Measurements from ENCODE around the gene SYS1.
A peak's percentile ranks its signal among the peaks of the same experiment; 100 is the strongest.

Gene SYS1

GRCh38 chr20:45392733-45393132 is 29.8 kb downstream of the SYS1 start:
- DNase-seq = no peak

DNA sequence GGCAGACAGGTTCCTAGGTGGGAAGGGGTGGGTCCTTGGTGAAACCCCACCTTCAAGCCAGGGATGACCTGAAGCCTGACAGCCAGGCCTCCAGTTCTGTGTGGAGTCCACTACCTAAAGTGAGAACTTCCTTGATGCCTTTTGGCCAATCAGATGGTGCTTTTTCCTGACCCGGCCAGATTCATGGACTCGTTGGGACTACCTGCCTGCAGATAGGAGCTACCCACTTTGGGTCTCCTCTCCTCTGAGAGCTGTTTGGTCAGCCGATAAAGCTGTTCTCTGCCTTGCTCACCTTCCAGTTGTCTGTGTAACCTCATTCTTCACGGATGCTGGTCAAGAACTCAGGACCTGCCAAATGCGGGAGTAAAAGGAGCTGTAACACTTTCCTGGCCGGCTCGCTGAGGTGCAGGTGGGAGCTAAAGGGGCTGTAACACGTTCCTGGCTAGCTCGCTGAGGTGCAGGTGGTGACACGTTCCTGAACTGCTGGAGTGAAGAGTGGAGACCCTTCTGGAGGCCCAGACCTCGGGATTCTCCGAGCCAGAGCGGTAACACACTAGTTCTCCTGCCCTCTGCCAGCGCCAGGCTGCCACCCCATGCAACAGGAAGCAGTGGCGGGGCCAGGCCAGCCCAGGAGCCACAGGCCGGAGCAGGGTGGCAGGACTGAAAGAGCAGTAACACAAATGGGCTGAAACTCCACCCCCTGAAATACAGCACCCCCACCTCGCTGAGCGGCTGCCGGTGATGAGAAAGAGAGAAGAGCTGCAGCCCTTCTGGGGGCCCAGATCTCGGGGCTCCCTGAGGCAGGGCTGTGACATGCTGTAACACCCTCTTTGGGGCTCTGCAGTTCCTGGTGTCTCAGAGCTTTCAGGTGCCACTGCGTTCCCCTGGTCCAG is 31.5 kb downstream of the SYS1 start:
- no peak for DNase-seq

- DNase-seq = no peak
Observed at GRCh38 chr20:45395114-45395415, 32.1 kb downstream of the SYS1 start.

DNA sequence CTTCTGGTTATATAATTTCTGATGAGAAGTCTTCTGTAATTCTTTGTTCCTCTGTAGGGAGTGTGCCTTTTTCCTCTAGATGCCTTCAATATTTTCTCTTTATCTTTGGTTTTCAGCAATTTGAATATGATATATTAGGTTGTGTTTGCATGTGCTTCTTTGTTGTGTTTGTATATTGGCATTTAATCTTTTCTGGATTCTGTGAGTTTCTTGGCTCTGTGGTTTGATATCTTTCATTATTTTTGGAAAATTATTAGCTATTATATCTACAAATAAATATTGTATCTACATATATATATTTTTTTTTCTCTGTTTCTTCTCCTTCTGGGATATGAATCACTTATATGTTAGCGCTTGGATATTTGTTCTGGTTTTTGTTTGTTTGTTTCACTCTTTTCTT is 36.1 kb downstream of the SYS1 start:
- DNase-seq = no peak

GRCh38 chr20:45400346-45401031 is 37.5 kb downstream of the SYS1 start:
- no peak for DNase-seq

DNA sequence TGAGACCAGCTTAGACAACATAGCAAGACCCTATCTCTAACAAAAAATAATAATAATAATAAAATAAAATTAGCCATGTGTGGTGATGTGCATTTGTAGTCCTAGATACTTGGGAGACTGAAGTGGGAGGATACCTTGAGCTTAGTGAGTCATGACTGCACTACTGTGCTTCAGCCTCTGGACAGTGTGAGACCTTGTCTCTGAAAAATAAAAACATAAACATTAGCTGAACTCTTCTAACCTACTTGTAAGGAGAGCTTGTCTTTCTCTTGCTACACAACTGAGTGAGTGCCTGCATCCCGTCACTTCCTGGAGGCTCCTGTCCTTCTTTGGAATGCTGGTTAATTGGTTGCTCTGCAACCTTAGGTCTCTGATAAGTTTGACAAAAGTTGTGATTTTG is 40.0 kb downstream of the SYS1 start:
- no peak for DNase-seq

GRCh38 chr20:45404438-45404837 is 41.5 kb downstream of the SYS1 start:
- no peak for DNase-seq

GRCh38 chr20:45405571-45406259 is 42.8 kb downstream of the SYS1 start:
- DNase-seq = no peak

DNA sequence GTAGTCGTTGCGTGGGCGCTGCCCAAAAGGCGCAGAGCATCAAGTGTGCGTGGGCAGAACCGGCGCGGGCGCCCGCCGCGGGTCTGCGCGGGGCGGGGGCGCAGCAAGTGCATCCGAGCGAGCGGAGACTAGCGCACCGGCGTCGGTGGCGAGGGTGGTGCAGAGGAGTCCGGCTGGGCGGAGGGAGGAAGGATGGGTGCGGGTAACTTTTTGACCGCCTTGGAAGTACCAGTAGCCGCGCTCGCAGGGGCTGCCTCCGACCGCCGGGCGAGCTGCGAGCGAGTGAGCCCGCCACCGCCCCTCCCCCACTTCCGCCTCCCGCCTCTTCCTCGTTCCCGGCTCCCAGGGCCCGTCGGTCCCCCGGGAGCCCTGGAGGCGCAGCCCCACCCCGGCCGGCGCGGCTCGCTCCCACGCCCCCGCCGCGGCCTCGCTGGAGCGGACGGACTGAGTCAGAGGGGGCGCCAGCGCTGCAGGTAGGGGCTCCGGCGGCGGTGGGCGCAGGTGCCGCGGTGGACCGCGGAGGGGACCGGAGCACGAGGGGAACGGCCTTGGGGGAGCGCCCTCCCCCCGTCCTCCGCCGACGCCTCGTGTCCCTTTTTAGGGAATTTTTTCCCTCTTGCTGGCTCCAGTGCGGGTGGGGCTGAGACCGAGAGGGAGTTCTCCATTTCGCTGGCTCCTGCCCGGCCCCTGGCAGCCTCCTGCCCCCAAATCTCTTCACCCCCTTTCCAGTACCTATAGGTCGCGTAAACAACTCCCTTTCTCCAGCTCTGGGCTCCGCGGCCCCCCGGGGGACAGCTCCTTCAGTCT is 43.5 kb downstream of the SYS1 start:
- DNase-seq = no peak

GRCh38 chr20:45407067-45407745 is 44.2 kb downstream of the SYS1 start:
- no peak for DNase-seq

DNA sequence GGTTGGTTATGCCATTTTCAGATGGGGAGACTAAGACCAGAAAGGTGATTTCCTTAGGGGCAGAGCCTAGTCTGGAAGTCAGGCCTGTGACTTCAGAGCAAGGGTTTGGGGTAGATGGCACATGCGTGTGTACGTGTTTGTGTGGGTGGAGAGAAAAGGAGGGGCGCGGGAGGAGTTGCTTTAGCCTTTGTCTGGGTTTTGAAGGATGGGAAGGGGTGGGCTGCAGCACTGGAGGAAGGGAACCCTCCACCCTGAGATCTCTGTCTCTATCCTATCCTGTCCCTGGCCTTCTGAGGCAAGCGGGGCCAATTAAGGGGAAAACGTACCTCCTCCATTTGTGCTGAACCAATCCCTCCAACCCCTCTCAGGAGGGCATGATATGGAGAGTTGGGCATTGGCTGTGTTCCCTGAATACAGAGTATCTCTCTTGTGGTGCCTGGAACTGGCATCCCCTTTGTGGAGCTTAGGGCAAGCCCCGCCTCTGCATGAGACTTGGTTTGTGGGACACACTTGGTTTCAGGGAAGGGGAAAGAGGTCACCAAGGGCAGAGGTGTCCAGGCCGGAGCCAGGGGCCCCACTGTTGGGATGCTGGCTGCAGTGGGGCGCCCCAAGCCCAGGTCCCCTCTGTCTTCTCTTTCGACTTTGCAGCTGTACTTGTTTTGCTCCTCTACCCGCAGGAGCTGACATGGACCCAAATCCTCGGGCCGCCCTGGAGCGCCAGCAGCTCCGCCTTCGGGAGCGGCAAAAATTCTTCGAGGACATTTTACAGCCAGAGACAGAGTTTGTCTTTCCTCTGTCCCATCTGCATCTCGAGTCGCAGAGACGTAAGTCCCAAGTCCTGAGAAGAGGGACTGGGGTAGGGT is 45.1 kb downstream of the SYS1 start, which contains the start of gene DBNDD2:
TSS of gene DBNDD2 (plus strand) at position 507 of the 863 bp plus-strand sequence. CDS start at position 686, 179 bp downstream.
- no peak for DNase-seq

GRCh38 chr20:45408646-45409213 is 45.8 kb downstream of the SYS1 start:
- peak; percentile 72 for DNase-seq

DNA sequence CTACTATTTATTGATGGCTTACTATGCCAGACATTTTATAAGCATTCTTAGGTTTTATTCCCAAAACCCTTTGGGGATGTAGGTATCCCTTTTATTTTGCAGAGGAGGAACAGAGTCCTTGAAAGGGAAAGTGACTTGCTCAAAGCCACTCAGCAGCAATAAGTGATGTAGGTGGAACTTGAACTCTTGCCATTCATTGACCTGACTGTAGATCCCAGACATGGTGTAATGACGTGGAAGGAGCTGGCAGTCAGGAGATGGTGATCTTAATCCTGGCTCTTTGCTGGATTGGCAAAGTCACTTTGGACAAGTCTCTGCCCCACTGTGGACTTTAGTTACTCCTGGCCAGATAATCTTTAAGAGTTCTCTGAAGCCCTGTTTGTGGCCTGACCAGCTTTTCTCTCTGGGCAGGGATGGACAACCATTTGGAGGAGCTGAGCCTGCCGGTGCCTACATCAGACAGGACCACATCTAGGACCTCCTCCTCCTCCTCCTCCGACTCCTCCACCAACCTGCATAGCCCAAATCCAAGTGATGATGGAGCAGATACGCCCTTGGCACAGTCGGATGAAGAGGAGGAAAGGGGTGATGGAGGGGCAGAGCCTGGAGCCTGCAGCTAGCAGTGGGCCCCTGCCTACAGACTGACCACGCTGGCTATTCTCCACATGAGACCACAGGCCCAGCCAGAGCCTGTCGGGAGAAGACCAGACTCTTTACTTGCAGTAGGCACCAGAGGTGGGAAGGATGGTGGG is 46.7 kb downstream of the SYS1 start:
- no peak for DNase-seq

GRCh38 chr20:45410887-45411286 is 47.9 kb downstream of the SYS1 start:
- DNase-seq = no peak

GRCh38 chr20:45412653-45413052 is 49.7 kb downstream of the SYS1 start:
- no peak for DNase-seq

DNA sequence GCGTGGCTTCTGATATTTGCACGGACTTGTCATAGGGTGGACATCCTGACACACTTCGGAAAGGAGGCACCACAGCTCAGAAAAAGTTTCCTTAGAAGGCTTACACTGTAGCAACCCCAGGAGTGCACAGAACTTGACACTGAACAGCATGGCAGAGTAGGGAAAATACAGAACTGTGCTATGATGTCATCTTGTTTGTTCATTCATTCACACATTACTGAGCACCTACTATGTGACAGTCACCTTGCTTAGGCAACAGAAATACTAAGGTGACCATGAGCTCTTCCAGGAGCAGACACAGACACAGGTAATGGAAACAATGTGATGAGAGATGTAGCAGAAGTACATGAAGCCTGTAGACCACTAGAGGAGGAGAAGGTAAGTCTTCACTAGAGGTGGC is 50.5 kb downstream of the SYS1 start:
- no peak for DNase-seq

DNA sequence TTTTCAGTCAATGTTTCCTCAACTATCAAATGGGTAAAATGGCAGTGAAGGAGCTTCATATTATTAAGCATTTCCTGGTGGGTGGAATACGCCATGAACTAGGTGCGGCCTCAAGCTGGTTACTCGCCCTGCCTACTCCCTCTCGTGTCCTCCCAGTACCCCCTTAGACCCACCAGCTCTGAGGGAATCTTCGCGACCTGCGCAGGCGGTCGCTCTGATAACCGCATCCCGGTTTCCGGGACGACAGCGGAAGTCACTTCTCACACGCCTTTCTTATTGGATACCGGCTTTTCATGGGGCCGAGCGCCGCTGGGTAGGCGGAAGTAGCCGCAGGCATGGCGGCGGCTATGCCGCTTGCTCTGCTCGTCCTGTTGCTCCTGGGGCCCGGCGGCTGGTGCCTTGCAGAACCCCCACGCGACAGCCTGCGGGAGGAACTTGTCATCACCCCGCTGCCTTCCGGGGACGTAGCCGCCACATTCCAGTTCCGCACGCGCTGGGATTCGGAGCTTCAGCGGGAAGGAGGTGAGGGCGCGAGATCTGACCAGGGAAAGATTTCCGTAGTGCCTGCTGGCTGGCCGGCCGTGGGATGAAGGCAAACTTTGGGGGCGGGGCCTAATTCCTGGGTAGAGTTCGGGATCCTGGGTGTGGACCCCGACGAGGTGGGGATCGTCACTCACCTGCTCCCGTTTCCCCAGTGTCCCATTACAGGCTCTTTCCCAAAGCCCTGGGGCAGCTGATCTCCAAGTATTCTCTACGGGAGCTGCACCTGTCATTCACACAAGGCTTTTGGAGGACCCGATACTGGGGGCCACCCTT is 53.1 kb downstream of the SYS1 start, which contains the start of gene PIGT:
TSS of gene PIGT (plus strand) at position 320 of the 816 bp plus-strand sequence. CDS start at position 336, 16 bp downstream.
- DNase-seq = peak; percentile 85

GRCh38 chr20:45416917-45417316 is 54.0 kb downstream of the SYS1 start:
- peak; percentile 15 for DNase-seq

Data from MV-4-11 (cell line).